Lower lobe of right lung (tissue), 2 donors: ENCODE data around the gene MED19. TPM values are rescaled to one million over a fixed set of nuclear protein-coding genes. Genes with fewer than 3 reads are reported as not detected.
A peak's percentile ranks its signal among the peaks of the same experiment; 100 is the strongest.

ENCODE experiments used
- ATAC-seq, 2 donors: fragments of 200-7000 bp; cut with Tn5 transposase; one replicate each; pipeline ENCODE4 v1.9.1; 2020 to 2022; ENCODE audit warnings: mild to moderate bottlenecking in 2 of 2, moderate library complexity in 2 of 2
- DNase-seq: peaks from one replicate; pipeline ENCODE4 v3.0.0-alpha.2; 2020
- H3K27ac ChIP-seq: fragments of 200-600 bp; one replicate; pipeline ENCODE4 v1.8.0; 2022
- H3K27me3 ChIP-seq: fragments of 200-600 bp; one replicate; pipeline ENCODE4 v1.8.0; 2022; ENCODE audit warnings: low read depth
- H3K36me3 ChIP-seq: fragments of 200-600 bp; one replicate; pipeline ENCODE4 v1.8.0; 2022; ENCODE audit warnings: mild to moderate bottlenecking
- H3K4me1 ChIP-seq: fragments of 200-600 bp; one replicate; pipeline ENCODE4 v1.8.0; 2022
- H3K4me3 ChIP-seq: fragments of 200-600 bp; one replicate; pipeline ENCODE4 v1.8.0; 2022; ENCODE audit warnings: mild to moderate bottlenecking
- H3K9me3 ChIP-seq: fragments of 200-600 bp; one replicate; pipeline ENCODE4 v1.8.0; 2022
- intact Hi-C: fragments of 100-400 bp; cut with DNase I; formaldehyde crosslinking; loops from one replicate; pipeline ENCODE4 v1.11.0; 2022
- total RNA-seq: library from RNA; stranded (reverse); fragmentation: NEBNext Ultra II Directional; extraction: Animal tissue kit (Norgen Biotek cat#: 25700); gene quantifications from one replicate; pipeline ENCODE4 v1.2.1, GENCODE V29; 2021
- TF ChIP-seq, protein P1 (sequence below): fragments of 200-600 bp; IDR thresholded peaks from one replicate; pipeline ENCODE4 v1.8.0; 2022; ENCODE audit warnings: antibody characterized with exemption, mild to moderate bottlenecking
- donor health status: DM: no; HTN: yes; CAD: no; lungs with severe emphysema.

MED19 gene
- total RNA-seq, 1 donor from 2014 or later, result 12.0 TPM

- Histone ChIP-seq H3K9me3 (no peaks in the 10 kb centered on the region), H3K27ac (peak within 1 kb of the TSS; percentile 80), H3K36me3 (peaks cover 32% of the 10 kb centered on the region), H3K4me3 (peak within 1 kb of the TSS; percentile 72), H3K27me3 (no peaks in the 10 kb centered on the region), H3K4me1 (peaks cover 16% of the 10 kb centered on the region)
- DNase-seq (peak; percentile 99), ATAC-seq (peak; percentile 99)
- intact Hi-C loops, result no loop called here
- TF ChIP-seq, protein P1, sequence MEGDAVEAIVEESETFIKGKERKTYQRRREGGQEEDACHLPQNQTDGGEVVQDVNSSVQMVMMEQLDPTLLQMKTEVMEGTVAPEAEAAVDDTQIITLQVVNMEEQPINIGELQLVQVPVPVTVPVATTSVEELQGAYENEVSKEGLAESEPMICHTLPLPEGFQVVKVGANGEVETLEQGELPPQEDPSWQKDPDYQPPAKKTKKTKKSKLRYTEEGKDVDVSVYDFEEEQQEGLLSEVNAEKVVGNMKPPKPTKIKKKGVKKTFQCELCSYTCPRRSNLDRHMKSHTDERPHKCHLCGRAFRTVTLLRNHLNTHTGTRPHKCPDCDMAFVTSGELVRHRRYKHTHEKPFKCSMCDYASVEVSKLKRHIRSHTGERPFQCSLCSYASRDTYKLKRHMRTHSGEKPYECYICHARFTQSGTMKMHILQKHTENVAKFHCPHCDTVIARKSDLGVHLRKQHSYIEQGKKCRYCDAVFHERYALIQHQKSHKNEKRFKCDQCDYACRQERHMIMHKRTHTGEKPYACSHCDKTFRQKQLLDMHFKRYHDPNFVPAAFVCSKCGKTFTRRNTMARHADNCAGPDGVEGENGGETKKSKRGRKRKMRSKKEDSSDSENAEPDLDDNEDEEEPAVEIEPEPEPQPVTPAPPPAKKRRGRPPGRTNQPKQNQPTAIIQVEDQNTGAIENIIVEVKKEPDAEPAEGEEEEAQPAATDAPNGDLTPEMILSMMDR, result no peak
Observed at GRCh38 chr11:57657194-57658022, 54.6 kb downstream of the MED19 start, which contains the start of gene CLP1. Gene CLP1, plus strand, starts transcription at chr11:57657762. Its CDS starts 1,715 bp downstream, at chr11:57659477.

DNA sequence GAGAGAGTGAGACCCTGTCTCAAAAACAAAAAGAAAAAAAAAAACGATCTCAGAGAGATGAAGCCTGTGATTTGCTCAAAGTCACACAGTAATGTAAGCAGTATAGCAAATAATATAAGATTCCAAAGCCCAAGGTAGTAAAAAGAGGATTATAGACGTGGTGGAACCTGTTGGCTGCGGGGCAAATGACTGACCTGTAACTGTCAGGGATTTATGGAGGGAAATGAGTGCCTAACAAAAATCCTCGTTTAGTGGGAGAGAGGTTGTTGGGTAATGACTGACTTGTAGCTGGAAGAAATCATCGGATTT, 55.2 kb downstream of the MED19 start:
- TF ChIP-seq, protein P1, result no peak
- Histone ChIP-seq H3K27ac (peak overlapping the region; percentile 80), H3K36me3 (peaks cover 27% of the 10 kb centered on the region), H3K4me3 (peak overlapping the region; percentile 72), H3K4me1 (peaks cover 16% of the 10 kb centered on the region), H3K27me3 (no peaks in the 10 kb centered on the region), H3K9me3 (no peaks in the 10 kb centered on the region)
- DNase-seq, result no peak
- ATAC-seq, result no peak
- intact Hi-C loops, result no loop called here

Other genes with a start within 250 kb of the MED19 start
- gene SLC43A1, start 196.5 kb downstream of the MED19 start, total RNA-seq, result 13.2 TPM
- gene TIMM10, start 181.5 kb downstream of the MED19 start, total RNA-seq, result 35.3 TPM
- gene SMTNL1, start 174.6 kb downstream of the MED19 start, total RNA-seq, result not detected
- gene UBE2L6, start 144.5 kb downstream of the MED19 start, total RNA-seq, result 172 TPM
- gene SERPING1, start 114.5 kb downstream of the MED19 start, total RNA-seq, result 471 TPM
- 3.1 TPM for gene YPEL4, start 62.3 kb downstream of the MED19 start, total RNA-seq
- gene CLP1, start 54.5 kb downstream of the MED19 start, total RNA-seq, result 12.5 TPM
- gene ZDHHC5, start 44.1 kb downstream of the MED19 start, total RNA-seq, result 64.4 TPM
- 64.2 TPM for gene TMX2, start 378 bp upstream of the MED19 start, total RNA-seq
- 118 TPM for gene SELENOH, start 29.3 kb upstream of the MED19 start, total RNA-seq
- not detected for gene BTBD18, start 39.6 kb upstream of the MED19 start, total RNA-seq
- gene CTNND1, start 49.6 kb upstream of the MED19 start, total RNA-seq, result 226 TPM